ENCODE measurements around the gene FHIP1B.

GRCh38 chr11:6271598-6271997 lies 37.2 kb upstream of the FHIP1B start:
- TF ChIP-seq CTCF (IDR thresholded peaks at IDR 0.05) (no peak), POLR2A (IDR thresholded peaks at IDR 0.05) (no peak)

Data from thyroid gland (tissue), 4 donors.